K562 (cell line): ENCODE measurements around the gene GPR108. TPM values are rescaled to one million over a fixed set of nuclear protein-coding genes. Genes with fewer than 3 reads are reported as not detected.

ENCODE experiments used
- ATAC-seq: fragments of 200-7000 bp; cut with Tn5 transposase; 3 replicates; pipeline ENCODE4 v1.9.1; 2020; ENCODE audit warnings: moderate library complexity
- BruUV-seq: library from RNA; stranded (reverse); fragments of 400-500 nt; replicated peaks from 2 replicates; lab custom pipeline; 2021; lab: Mats Ljungman, UMichigan
- CTCF ChIA-PET: fragments of 300-600 bp; formaldehyde crosslinking; extraction: SDS; loops from one replicate; lab custom pipeline; 2021; ENCODE audit warnings: low intra/inter-chr PET ratio; lab: Yijun Ruan, JAX
- POLR2A ChIA-PET: fragments of 300-600, 350-650 bp; sonication (Branson Sonifier 250); formaldehyde crosslinking; extraction: SDS; loops from one replicate; lab custom pipeline; 2021; ENCODE audit warnings: antibody characterized with exemption, inconsistent platforms; lab: Yijun Ruan, JAX
- DNase-seq, 4 experiments: peaks; one replicate each; pipeline versions ENCODE4 v3.0.0 to v3.0.0-alpha.2; 2011 to 2018; ENCODE audit warnings: low spot score in 3 of 4, mixed read lengths in 3 of 4; ENCODE audit errors: extremely low read depth in 1 of 4
- FAIRE-seq: peaks from 2 replicates; lab custom pipeline; 2011; peaks lifted over from hg19 to GRCh38; lab: Jason Lieb, UNC
- H2AFZ ChIP-seq: 2 replicates; pipeline ENCODE4 v1.6.0; 2011; ENCODE audit warnings: low read depth, low read length, control low read depth, inconsistent platforms
- H3K27ac ChIP-seq: fragments of 200-600 bp; 3 replicates; pipeline ENCODE4 v1.8.0; 2011; ENCODE audit warnings: low read depth, mild to moderate bottlenecking, control low read depth, inconsistent platforms, low read length, moderate library complexity, mixed read lengths; ENCODE audit errors: extremely low read depth
- H3K27me3 ChIP-seq, 2 experiments: fragments of 300-600 bp in 1 of 2; 2 replicates in 1 of 2; 3 replicates in 1 of 2; pipeline versions ENCODE4 v1.6.0 to v1.8.0; 2011; ENCODE audit warnings: inconsistent platforms in 2 of 2, low read length in 2 of 2, mild to moderate bottlenecking in 1 of 2, mixed read lengths in 1 of 2, moderate library complexity in 1 of 2; ENCODE audit not compliant: control insufficient read depth in 2 of 2, insufficient read depth in 2 of 2
- H3K36me3 ChIP-seq: fragments of 300-600 bp; 3 replicates; pipeline ENCODE4 v1.8.0; 2011; ENCODE audit warnings: mild to moderate bottlenecking, low read length, inconsistent platforms; ENCODE audit not compliant: control insufficient read depth, insufficient read depth
- H3K4me1 ChIP-seq, 2 experiments: fragments of 200-600 bp in 1 of 2; replicated peaks in 1 of 2; 2 replicates in 1 of 2; 3 replicates in 1 of 2; pipeline versions ENCODE4 v1.5.1 to v1.8.0; 2011; ENCODE audit warnings: inconsistent platforms in 2 of 2, low read length in 2 of 2, mild to moderate bottlenecking in 1 of 2, mixed read lengths in 1 of 2, moderate library complexity in 1 of 2; ENCODE audit not compliant: control insufficient read depth in 2 of 2, insufficient read depth in 2 of 2
- H3K4me2 ChIP-seq: 2 replicates; pipeline ENCODE4 v1.6.1; 2011; ENCODE audit warnings: low read length, control low read depth, inconsistent platforms, mixed read lengths; ENCODE audit not compliant: insufficient read depth
- H3K4me3 ChIP-seq: fragments of 200-600 bp; sonication (generic), shearing (Covaris generic); 2 replicates; pipeline ENCODE4 v1.5.1; 2016; ENCODE audit warnings: control low read depth, inconsistent platforms
- H3K79me2 ChIP-seq: fragments of 200-600 bp; 3 replicates; pipeline ENCODE4 v1.8.0; 2011; ENCODE audit warnings: low read length, inconsistent platforms; ENCODE audit not compliant: control insufficient read depth, insufficient read depth
- H3K9ac ChIP-seq, 2 experiments: 2 replicates each; pipeline versions ENCODE4 v1.6.0 to v1.6.1; 2011; ENCODE audit warnings: low read depth in 2 of 2, low read length in 2 of 2, control low read depth in 1 of 2, inconsistent platforms in 1 of 2, mild to moderate bottlenecking in 1 of 2, mixed read lengths in 1 of 2; ENCODE audit not compliant: insufficient read depth in 1 of 2
- H3K9me1 ChIP-seq: one replicate; pipeline ENCODE4 v1.6.0; 2011; ENCODE audit warnings: inconsistent platforms, mild to moderate bottlenecking, low read length, moderate library complexity; ENCODE audit not compliant: control insufficient read depth, insufficient read depth
- H3K9me3 ChIP-seq: replicated peaks from 2 replicates; pipeline ENCODE4 v1.5.1; 2011; ENCODE audit warnings: low read depth, low read length, inconsistent platforms; ENCODE audit not compliant: control insufficient read depth, insufficient read depth
- H4K20me1 ChIP-seq: replicated peaks from 2 replicates; pipeline ENCODE4 v1.6.1; 2011; ENCODE audit warnings: low read length, inconsistent platforms, mixed read lengths; ENCODE audit not compliant: control insufficient read depth, insufficient read depth
- HDAC6 ChIP-seq: IDR thresholded peaks from 2 replicates; pipeline ENCODE4 v1.6.1; 2012; ENCODE audit warnings: low read depth, mild to moderate bottlenecking, control low read depth, inconsistent platforms, low read length, moderate library complexity
- SUPT5H ChIP-seq: fragments of 450-650 bp; IDR thresholded peaks from 2 replicates; pipeline ENCODE4 v1.6.1; 2016
- U2AF1 ChIP-seq: fragments of 200-400 bp; formaldehyde crosslinking; optimal IDR thresholded peaks from 2 replicates; pipeline ENCODE3; 2017; ENCODE audit warnings: mild to moderate bottlenecking, low read depth, low read length, moderate library complexity
- ZFP1 ChIP-seq: fragments of 450-650 bp; formaldehyde crosslinking; IDR thresholded peaks from 2 replicates; pipeline ENCODE4 v1.4.0; 2020; ENCODE audit warnings: mild to moderate bottlenecking, mixed read lengths
- ZNF444 ChIP-seq: fragments of 250-450 bp; sonication (Bioruptor Pico); IDR thresholded peaks from 2 replicates; pipeline ENCODE4 v1.4.0; 2020; ENCODE audit warnings: mild to moderate bottlenecking, moderate library complexity
- ZNF57 ChIP-seq: fragments of 450-650 bp; formaldehyde crosslinking; IDR thresholded peaks from 2 replicates; pipeline ENCODE4 v1.4.0; 2020; ENCODE audit warnings: mild to moderate bottlenecking, moderate library complexity
- WGBS: fragments of 100-300 bp; shearing (Covaris generic); methylation state at CpG from one replicate; pipeline ENCODE4 v1.1.6; 2016; ENCODE audit warnings: low coverage, mixed read lengths; ENCODE audit not compliant: insufficient coverage; ENCODE audit errors: missing lambda C conversion rate; 5-methylcytosine and 5-hydroxymethylcytosine counted together
- in situ Hi-C: fragments of 300-500 bp; cut with MboI; formaldehyde crosslinking; loops from 4 replicates; pipeline ENCODE4 v1.15.0; 2018; ENCODE audit warnings: inconsistent platforms, mixed read lengths
- intact Hi-C: fragments of 100-400 bp; cut with micrococcal nuclease; formaldehyde crosslinking; loops from 2 replicates; pipeline ENCODE4 v1.14.2; 2022
- polyA plus RNA-seq, 8 experiments: library from polyadenylated mRNA; depleted of rRNA in 4 of 8; stranded (reverse) in 5 of 8; unstranded in 3 of 8; fragments of >200 nt; fragmentation: Nextera tagmentation in 2 of 8; fragmentation: Illumina TruSeq in 1 of 8; extraction: Ambion mirVana in 2 of 8; extraction: Trizol in 1 of 8; gene quantifications; 2 replicates each; pipeline versions ENCODE4 v1.2.1 to v1.2.3, GENCODE V29; 2011 to 2014; ENCODE audit warnings: inconsistent platforms in 1 of 8, missing spikeins in 1 of 8
- total RNA-seq, 7 experiments: library from RNA; depleted of rRNA in 6 of 7; stranded (reverse); fragments of >200 nt in 6 of 7; fragmentation: Illumina TruSeq in 2 of 7; extraction: Trizol in 2 of 7; gene quantifications; 2 replicates each; pipeline versions ENCODE4 v1.2.1 to v1.2.3, GENCODE V29; 2011 to 2021; ENCODE audit warnings: low replicate concordance in 1 of 7
- TF ChIP-seq, protein P1 (sequence below), 3 experiments: fragments of 200-800 bp in 1 of 3; fragments of 250-450 bp in 1 of 3; fragments of 450-650 bp in 1 of 3; sonication (Bioruptor Pico) in 1 of 3; sonication (Bioruptor generic) in 1 of 3; formaldehyde crosslinking in 1 of 3; IDR thresholded peaks; 2 replicates each; pipeline versions ENCODE4 v1.6.1 to v1.8.0; 2016 to 2022; ENCODE audit warnings: mild to moderate bottlenecking in 2 of 3, missing genetic modification characterization in 2 of 3, missing compliant biosample characterization in 1 of 3, moderate library complexity in 1 of 3
- TF ChIP-seq, protein P2 (sequence below): fragments of 250-450 bp; sonication (Bioruptor Pico); IDR thresholded peaks from 2 replicates; pipeline ENCODE4 v1.8.0; 2022; ENCODE audit warnings: inconsistent platforms
- TF ChIP-seq, protein P3 (sequence below): fragments of 250-450 bp; sonication (Bioruptor Pico); IDR thresholded peaks from 2 replicates; pipeline ENCODE4 v1.4.0; 2020; ENCODE audit warnings: mild to moderate bottlenecking, moderate library complexity
- TF ChIP-seq, protein P4 (sequence below): fragments of 450-650 bp; IDR thresholded peaks from 2 replicates; pipeline ENCODE4 v1.6.1; 2014; ENCODE audit warnings: low read depth, mild to moderate bottlenecking, moderate library complexity, borderline replicate concordance

The GPR108 gene
- total and polyA plus RNA-seq, 9 of the 15 experiments (the other 6 are each of a cell fraction or from before 2014, with no cell fraction given) = 2.4 to 33.2 (median 24.4) TPM

DNA sequence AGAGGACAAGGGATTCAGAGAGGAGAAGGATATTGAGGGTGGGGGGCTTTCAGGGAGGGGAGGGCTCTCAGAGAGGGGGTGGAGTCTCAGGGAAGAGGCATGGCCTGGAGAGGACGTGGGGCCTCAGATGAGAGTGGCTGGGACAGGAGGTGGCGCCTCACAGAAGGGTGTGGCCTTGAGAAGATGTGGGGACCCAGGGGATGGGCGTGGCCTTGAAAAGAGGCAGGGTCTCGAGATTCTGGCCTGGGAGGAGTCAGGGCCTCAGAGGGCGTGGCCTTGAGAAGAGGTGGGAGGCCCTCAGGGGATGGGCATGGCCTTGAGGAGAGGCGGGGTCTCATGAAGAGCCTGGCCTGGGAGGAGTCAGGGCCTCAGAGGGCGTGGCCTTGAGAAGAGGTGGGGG is 43.7 kb downstream of the GPR108 start:
- ChIA-PET CTCF (no interaction called here), POLR2A (no interaction called here)
- Histone ChIP-seq H3K27ac (no peak overlapping the region), H3K4me2 (no peak overlapping the region), H3K36me3 (no peaks in the 10 kb centered on the region), H3K79me2 (no peaks in the 10 kb centered on the region), H4K20me1 (no peaks in the 10 kb centered on the region), H3K4me3 (no peak overlapping the region), H3K27me3 (no peaks in the 10 kb centered on the region), H2AFZ (0 out of 2 replicates have a peak overlapping the region, but pooled peaks have one; percentile 26), H3K9ac (no peak overlapping the region), H3K9me1 (no peaks in the 10 kb centered on the region), H3K4me1 (peaks cover 7 to 27% of the 10 kb centered on the region in 2 experiments; a peak in 3 of 5 replicates), H3K9me3 (no peaks in the 10 kb centered on the region; the same call in 1 of the 2 replicates)
- in situ Hi-C loops = no loop called here
- ATAC-seq = peak; percentile 96
- BruUV-seq = no TSS peak
- DNase-seq = peak; percentile 70 to 83 (median 74)
- WGBS = 7% methylated on average over 3 of the region's 7 CpGs
- FAIRE-seq = no peak
- intact Hi-C loops = no loop called here
- TF ChIP-seq ZNF444 (CRISPR knock-in tag) (no peak), U2AF1 (no peak), ZNF57 (no peak), ZFP1 (CRISPR knock-in tag) (no peak), SUPT5H (no peak), HDAC6 (no peak)
- TF ChIP-seq, protein P1, sequence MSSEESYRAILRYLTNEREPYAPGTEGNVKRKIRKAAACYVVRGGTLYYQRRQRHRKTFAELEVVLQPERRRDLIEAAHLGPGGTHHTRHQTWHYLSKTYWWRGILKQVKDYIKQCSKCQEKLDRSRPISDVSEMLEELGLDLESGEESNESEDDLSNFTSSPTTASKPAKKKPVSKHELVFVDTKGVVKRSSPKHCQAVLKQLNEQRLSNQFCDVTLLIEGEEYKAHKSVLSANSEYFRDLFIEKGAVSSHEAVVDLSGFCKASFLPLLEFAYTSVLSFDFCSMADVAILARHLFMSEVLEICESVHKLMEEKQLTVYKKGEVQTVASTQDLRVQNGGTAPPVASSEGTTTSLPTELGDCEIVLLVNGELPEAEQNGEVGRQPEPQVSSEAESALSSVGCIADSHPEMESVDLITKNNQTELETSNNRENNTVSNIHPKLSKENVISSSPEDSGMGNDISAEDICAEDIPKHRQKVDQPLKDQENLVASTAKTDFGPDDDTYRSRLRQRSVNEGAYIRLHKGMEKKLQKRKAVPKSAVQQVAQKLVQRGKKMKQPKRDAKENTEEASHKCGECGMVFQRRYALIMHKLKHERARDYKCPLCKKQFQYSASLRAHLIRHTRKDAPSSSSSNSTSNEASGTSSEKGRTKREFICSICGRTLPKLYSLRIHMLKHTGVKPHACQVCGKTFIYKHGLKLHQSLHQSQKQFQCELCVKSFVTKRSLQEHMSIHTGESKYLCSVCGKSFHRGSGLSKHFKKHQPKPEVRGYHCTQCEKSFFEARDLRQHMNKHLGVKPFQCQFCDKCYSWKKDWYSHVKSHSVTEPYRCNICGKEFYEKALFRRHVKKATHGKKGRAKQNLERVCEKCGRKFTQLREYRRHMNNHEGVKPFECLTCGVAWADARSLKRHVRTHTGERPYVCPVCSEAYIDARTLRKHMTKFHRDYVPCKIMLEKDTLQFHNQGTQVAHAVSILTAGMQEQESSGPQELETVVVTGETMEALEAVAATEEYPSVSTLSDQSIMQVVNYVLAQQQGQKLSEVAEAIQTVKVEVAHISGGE (CRISPR knock-in tag; IDR thresholded peaks at IDR 0.05) = no peak
- TF ChIP-seq, protein P2, sequence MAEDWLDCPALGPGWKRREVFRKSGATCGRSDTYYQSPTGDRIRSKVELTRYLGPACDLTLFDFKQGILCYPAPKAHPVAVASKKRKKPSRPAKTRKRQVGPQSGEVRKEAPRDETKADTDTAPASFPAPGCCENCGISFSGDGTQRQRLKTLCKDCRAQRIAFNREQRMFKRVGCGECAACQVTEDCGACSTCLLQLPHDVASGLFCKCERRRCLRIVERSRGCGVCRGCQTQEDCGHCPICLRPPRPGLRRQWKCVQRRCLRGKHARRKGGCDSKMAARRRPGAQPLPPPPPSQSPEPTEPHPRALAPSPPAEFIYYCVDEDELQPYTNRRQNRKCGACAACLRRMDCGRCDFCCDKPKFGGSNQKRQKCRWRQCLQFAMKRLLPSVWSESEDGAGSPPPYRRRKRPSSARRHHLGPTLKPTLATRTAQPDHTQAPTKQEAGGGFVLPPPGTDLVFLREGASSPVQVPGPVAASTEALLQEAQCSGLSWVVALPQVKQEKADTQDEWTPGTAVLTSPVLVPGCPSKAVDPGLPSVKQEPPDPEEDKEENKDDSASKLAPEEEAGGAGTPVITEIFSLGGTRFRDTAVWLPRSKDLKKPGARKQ (CRISPR knock-in tag) = no peak
- TF ChIP-seq, protein P3, sequence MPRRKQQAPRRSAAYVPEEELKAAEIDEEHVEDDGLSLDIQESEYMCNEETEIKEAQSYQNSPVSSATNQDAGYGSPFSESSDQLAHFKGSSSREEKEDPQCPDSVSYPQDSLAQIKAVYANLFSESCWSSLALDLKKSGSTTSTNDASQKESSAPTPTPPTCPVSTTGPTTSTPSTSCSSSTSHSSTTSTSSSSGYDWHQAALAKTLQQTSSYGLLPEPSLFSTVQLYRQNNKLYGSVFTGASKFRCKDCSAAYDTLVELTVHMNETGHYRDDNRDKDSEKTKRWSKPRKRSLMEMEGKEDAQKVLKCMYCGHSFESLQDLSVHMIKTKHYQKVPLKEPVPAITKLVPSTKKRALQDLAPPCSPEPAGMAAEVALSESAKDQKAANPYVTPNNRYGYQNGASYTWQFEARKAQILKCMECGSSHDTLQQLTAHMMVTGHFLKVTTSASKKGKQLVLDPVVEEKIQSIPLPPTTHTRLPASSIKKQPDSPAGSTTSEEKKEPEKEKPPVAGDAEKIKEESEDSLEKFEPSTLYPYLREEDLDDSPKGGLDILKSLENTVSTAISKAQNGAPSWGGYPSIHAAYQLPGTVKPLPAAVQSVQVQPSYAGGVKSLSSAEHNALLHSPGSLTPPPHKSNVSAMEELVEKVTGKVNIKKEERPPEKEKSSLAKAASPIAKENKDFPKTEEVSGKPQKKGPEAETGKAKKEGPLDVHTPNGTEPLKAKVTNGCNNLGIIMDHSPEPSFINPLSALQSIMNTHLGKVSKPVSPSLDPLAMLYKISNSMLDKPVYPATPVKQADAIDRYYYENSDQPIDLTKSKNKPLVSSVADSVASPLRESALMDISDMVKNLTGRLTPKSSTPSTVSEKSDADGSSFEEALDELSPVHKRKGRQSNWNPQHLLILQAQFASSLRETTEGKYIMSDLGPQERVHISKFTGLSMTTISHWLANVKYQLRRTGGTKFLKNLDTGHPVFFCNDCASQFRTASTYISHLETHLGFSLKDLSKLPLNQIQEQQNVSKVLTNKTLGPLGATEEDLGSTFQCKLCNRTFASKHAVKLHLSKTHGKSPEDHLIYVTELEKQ (CRISPR knock-in tag) = no peak
- TF ChIP-seq, protein P4, sequence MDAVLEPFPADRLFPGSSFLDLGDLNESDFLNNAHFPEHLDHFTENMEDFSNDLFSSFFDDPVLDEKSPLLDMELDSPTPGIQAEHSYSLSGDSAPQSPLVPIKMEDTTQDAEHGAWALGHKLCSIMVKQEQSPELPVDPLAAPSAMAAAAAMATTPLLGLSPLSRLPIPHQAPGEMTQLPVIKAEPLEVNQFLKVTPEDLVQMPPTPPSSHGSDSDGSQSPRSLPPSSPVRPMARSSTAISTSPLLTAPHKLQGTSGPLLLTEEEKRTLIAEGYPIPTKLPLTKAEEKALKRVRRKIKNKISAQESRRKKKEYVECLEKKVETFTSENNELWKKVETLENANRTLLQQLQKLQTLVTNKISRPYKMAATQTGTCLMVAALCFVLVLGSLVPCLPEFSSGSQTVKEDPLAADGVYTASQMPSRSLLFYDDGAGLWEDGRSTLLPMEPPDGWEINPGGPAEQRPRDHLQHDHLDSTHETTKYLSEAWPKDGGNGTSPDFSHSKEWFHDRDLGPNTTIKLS = no peak
